ENCODE measurements around the gene SLC28A2. TPM values are rescaled to one million over a fixed set of nuclear protein-coding genes. Genes with fewer than 3 reads are reported as not detected.
A peak's percentile ranks its signal among the peaks of the same experiment; 100 is the strongest.
"Not testable (repeated sequence)": the region's sequence is repeated elsewhere in the genome, so short reads cannot be mapped to it uniquely, and the experiment has no call there.

The SLC28A2 gene
- total RNA-seq, 1 donor from 2014 or later: not detected

DNA sequence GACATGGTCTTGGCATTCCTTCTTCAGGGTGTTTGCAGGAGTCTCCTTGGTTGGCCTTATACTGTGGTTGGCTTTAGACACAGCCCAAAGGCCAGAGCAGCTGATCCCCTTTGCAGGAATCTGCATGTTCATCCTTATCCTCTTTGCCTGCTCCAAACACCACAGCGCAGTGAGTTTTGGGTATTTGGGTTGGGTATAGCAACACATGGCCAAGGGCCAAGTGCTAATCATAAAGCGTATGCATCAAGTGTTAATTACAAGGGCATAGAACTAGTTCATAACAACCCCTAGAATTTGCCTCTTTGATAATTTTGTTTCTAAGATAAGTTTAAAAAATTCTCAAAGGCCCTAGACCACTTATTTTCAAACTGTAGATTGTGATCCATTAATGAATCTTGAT is 11.8 kb downstream of the SLC28A2 start:
- no peak for DNase-seq

DNA sequence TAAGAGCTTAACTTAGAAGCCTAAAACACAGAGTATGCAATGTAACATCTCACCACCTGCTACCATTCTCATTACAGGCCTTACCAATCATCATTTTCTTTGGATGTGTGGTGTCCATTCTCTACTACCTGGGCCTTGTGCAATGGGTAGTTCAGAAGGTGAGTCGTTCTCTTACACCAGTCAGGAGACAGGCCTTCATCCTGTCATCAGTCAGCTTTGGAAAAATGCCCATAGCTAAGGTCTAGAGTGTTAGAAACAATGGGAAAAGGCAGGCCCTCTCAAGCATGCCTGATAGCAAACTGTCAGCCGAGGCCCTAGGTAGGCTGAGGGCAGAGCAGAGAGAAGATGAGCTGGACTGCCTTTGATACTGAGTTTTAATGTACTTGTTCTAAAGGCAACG is 13.5 kb downstream of the SLC28A2 start:
- DNase-seq: no peak

DNA sequence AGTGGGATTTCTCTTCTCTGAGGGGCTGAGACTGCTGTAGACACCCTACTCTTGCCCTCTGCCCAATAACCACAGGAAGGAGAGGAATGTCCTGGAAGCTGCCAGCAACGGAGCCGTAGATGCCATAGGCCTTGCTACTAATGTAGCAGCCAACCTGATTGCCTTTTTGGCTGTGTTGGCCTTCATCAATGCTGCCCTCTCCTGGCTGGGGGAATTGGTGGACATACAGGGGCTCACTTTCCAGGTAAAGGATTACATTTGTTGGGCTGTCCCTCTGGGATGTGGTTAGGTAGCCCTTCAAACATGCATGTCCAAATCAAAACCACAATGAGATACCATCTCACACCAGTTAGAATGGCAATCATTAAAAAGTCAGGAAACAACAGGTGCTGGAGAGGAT is 16.1 kb downstream of the SLC28A2 start:
- peak; percentile 14 for DNase-seq

- no peak for DNase-seq
Measured at GRCh38 chr15:45274636-45275380, 22.8 kb downstream of the SLC28A2 start.

DNA sequence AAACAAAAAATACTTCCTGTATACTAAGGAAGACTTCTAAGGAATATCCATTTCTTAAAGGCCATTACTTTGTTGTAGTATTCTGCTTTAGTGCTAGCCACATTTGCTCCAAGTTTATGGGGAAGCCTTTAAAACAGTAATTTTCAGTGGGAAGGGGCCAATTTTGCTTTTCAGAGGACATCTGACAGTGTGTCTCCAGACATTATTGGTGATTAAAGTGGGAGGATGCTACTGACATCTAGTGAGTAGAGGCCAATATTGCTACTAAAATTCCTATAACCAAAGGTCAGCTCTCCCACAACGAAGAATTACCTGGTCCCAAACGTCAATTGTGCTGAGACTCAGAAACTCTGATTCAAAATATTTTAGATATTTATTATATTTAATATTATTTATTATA is 24.8 kb downstream of the SLC28A2 start:
- peak; percentile 54 for DNase-seq

DNA sequence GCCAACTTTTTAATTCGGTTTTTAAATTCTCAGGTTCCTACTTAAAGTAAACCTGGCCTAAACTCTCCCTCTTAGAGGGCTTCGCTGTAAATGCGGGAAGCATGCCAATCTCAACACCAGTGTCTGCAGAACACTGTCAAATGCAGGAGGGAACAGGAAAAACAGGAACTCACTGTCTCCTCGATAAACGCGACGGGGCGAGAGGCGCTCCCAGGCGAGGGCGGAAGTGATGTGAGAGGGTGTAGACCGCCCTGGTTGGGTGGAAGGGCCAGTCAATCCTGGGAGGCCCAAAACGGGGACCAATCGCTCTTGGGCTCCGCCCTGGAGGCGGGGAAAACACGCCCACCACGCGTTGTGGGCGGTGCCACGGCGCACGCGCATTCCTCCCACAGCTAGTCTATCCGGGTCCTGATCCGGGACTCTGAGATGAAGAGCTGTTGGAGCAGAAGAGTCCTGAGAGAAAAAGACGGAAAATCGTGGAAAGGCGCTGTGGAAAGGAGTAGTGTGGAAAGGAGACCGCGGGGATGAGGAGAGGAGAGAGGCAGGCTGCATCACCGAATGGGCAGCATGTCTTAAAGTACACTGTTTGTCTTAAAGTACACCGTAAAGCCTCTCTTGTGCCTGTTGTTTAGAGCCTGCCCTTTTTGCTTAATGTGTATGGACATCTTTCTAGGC is 27.1 kb downstream of the SLC28A2 start:
- peak; percentile 97 for DNase-seq

- no peak for DNase-seq
Measured at GRCh38 chr15:45285413-45285812, 33.4 kb downstream of the SLC28A2 start.

DNA sequence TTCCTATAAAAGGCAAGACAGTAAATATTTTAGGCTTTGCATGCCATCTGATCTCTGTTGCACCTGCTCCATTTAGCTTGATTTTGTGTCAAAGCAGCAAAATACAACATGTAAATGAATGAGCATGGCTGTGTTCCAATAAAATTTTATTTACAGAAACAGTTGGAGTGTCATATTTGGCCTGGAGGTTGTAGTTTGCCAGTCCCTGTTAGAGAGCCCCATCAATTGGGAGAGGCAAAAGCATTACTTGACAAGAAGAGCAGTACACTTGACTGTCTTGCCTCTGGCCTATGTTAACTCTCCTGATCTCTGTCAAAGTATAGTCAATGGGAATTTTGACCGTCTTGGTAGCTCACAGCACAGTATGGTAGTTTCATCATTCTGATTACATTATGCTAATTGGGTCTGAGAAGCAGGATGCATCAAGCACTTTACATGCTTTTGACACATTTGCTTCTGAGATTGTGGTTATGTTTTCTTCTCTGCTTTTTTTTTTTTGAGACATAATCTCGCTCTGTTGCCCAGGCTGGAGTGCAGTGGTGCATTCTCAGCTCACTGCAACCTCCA is 35.4 kb downstream of the SLC28A2 start:
- DNase-seq: no peak

DNA sequence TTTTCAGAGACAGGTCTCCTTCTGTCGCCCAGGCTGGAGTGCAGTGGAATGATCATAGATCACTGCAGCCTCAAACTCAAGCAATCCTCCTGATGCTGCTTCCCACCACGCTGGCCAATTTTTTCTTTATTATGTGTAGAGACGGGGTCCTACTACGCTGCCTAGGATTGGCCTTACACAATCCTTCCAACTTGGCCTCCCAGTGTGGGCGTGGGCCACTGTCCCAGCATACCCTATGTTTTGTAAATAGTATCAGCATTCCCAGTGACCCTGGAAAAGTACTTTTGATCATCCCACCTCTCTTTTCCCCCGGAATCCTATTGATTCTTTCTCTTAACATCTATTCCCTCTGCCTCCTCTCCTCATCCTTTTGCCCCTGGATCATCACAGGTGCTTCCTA is 36.9 kb downstream of the SLC28A2 start:
- no peak for DNase-seq

- no peak for DNase-seq
Measured at GRCh38 chr15:45291822-45292582, 40.0 kb downstream of the SLC28A2 start.

- DNase-seq: not testable (repeated sequence)
Measured at GRCh38 chr15:45293326-45293725, 41.3 kb downstream of the SLC28A2 start.

DNA sequence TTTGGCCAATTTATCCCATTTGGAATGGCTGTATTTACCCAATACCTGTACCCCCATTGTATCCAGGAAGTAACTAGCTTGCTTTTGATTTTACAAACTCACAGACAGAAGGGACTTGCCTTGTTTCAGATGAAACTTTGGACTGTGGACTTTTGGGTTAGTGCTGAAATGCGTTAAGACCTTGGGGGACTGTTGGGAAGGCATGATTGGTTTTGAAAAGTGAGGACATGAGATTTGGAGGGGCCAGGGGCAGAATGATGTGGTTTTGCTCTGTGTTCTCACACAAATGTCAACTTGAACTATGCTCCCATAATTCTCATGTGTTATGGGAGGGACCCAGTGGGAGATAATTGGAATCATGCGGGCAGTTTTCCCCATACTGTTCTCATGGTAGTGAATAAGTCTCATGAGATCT is 46.9 kb downstream of the SLC28A2 start:
- DNase-seq: not testable (repeated sequence)

GRCh38 chr15:45304711-45305110 is 52.7 kb downstream of the SLC28A2 start:
- no peak for DNase-seq

DNA sequence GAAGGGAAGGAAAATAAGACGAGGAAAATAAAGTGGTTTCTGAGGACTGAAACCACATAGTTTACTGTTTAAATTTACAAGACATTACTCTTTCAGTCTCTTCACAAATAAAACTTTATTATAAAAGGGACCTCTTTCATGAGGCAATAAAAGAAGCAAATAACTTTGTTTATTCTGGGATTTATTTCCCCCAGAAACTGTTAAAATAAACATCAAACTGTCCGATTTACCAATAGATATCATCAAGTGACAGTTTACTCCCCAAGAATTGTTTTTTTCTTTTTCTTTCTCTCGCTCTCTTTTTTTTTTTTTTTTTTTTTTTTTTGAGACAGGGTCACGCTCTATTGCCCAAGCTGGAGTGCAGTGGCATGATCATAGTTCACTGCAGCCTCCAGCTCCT is 54.1 kb downstream of the SLC28A2 start:
- no peak for DNase-seq

DNA sequence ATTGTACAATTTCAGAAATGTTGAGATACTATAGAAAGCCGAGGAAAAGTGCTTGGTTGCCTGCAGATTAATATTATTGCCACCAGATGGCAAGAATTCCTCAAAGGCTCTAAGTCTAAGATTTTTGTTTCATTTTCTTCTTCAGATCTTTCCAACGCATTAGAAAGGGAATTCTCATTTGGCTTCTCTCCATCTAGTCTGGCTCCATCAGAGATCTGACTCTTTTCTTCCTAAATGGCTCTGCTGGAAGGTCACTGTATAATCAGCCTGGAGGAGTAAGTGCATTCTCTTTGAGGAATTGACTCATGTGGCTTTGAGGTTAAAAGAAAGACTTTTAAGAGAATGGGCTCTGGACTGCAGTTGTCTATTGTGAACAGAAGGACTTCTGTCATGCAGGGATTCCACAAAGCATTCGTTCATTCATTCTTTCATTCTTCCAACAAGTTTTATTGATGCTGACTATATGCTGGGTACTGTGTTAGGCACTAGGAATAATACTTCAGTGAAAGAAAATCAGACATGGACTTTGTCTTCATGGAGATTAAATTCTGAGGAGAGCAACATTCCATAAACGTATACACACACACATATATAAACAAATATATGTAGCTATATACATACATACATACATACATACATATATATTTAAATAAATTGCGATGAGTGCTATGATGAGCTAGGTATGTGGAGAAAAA is 55.3 kb downstream of the SLC28A2 start:
- peak; percentile 41 for DNase-seq

- DNase-seq: not testable (repeated sequence)
Measured at GRCh38 chr15:45314117-45314516, 62.1 kb downstream of the SLC28A2 start.

- DNase-seq: peak; percentile 23
Measured at GRCh38 chr15:45314960-45315359, 62.9 kb downstream of the SLC28A2 start.

DNA sequence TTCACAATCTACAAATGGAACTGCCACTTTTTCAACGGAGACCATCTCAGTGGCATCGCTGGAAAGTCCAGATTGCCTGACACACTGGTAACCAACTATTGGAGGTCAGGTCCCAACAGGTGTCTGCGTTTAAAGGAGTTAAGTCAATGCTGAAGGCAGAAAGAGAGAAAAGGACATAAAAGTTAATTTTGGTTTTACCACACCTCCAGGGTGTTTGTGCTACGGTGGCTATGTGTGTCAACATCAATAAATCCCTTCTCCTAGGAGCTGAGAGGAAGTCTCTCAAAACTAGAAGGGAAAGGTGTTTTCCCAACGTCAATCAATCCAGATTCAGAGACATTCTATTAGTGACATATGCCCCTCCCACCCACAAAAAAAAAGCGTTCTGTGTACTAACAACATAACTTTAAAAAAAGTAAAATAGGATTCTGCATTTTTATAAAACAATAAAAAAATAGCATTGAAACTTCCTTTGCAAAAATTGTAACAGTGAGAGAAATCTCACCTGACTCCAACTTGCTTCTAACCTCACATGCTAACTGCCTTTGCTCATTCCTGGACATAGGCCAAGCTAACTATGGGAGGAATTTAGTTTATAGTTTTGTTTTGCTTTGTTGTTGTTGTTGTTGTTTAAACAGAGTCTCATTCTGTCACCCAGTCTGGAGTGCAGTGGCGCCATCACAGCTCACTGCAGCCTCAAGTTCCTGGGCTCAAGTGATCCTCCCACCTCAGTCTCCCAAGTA is 67.6 kb downstream of the SLC28A2 start:
- no peak for DNase-seq

GRCh38 chr15:45320581-45321205 is 68.7 kb downstream of the SLC28A2 start:
- no peak for DNase-seq

GRCh38 chr15:45326280-45326679 is 74.2 kb downstream of the SLC28A2 start:
- DNase-seq: no peak

GRCh38 chr15:45326741-45327140 is 74.7 kb downstream of the SLC28A2 start:
- DNase-seq: no peak

Measured in dermis blood vessel endothelial cell (primary cell).